WTC11 (cell line): Measurements from ENCODE around the gene EPB41L4B. TPM values are rescaled to one million over a fixed set of nuclear protein-coding genes. Genes with fewer than 3 reads are reported as not detected.

Experiments used
- ATAC-seq: fragments of 200-7000 bp; cut with Tn5 transposase; 2 replicates; pipeline ENCODE4 v1.10.0; 2021; ENCODE audit warnings: mild to moderate bottlenecking, moderate library complexity
- CTCF ChIA-PET: fragments of 300-600 bp; sonication (Branson Sonifier 250); formaldehyde crosslinking; loops from one replicate; lab custom pipeline; 2021; ENCODE audit warnings: antibody characterized with exemption; lab: Charles Lee
- POLR2A ChIA-PET: fragments of 350-600 bp; sonication (Branson Sonifier 250); formaldehyde crosslinking; loops from one replicate; lab custom pipeline; 2021; ENCODE audit warnings: antibody characterized with exemption; lab: Charles Lee
- DNase-seq: peaks from one replicate; pipeline ENCODE4 v3.0.0; 2021; ENCODE audit warnings: low spot score
- H3K27ac Mint-ChIP-seq: 2 replicates; pipeline ENCODE4 v1.8.0; 2021; ENCODE audit warnings: mixed read lengths
- H3K27me3 Mint-ChIP-seq: 2 replicates; pipeline ENCODE4 v1.8.0; 2021; ENCODE audit warnings: low read depth, mild to moderate bottlenecking, moderate library complexity, mixed read lengths
- H3K36me3 Mint-ChIP-seq: 2 replicates; pipeline ENCODE4 v1.8.0; 2021; ENCODE audit warnings: mixed read lengths
- H3K4me1 Mint-ChIP-seq: 2 replicates; pipeline ENCODE4 v1.8.0; 2022; ENCODE audit warnings: mixed read lengths
- H3K4me3 Mint-ChIP-seq: 2 replicates; pipeline ENCODE4 v1.8.0; 2021; ENCODE audit warnings: mild to moderate bottlenecking, moderate library complexity, mixed read lengths
- H3K9me3 Mint-ChIP-seq: 2 replicates; pipeline ENCODE4 v1.8.0; 2021; ENCODE audit warnings: mixed read lengths
- ATF1 ChIP-seq: sonication (generic); formaldehyde crosslinking; IDR thresholded peaks from 2 replicates; pipeline ENCODE4 v1.8.1; 2023; ENCODE audit warnings: mild to moderate bottlenecking, moderate library complexity, missing genetic modification reagents
- CBFB ChIP-seq: sonication (generic); formaldehyde crosslinking; IDR thresholded peaks from 2 replicates; pipeline ENCODE4 v1.8.1; 2022; ENCODE audit warnings: mild to moderate bottlenecking, low read depth, missing genetic modification reagents
- CREB1 ChIP-seq: sonication (generic); formaldehyde crosslinking; IDR thresholded peaks from 2 replicates; pipeline ENCODE4 v1.8.0; 2023; ENCODE audit warnings: mild to moderate bottlenecking, missing genetic modification reagents
- CTCF ChIP-seq: fragments of 200-600 bp; IDR thresholded peaks from 2 replicates; pipeline ENCODE4 v1.8.0; 2022; ENCODE audit warnings: antibody characterized with exemption
- E2F5 ChIP-seq: sonication (generic); formaldehyde crosslinking; IDR thresholded peaks from 2 replicates; pipeline ENCODE4 v1.8.1; 2022; ENCODE audit warnings: mild to moderate bottlenecking, moderate library complexity, missing genetic modification reagents
- ELF4 ChIP-seq: sonication (generic); formaldehyde crosslinking; IDR thresholded peaks from 2 replicates; pipeline ENCODE4 v1.8.1; 2022; ENCODE audit warnings: low read depth, mild to moderate bottlenecking, moderate library complexity, missing genetic modification reagents
- EMX1 ChIP-seq: fragments of 250-450 bp; sonication (Bioruptor Pico); IDR thresholded peaks from 2 replicates; pipeline ENCODE4 v1.8.0; 2021; ENCODE audit warnings: mild to moderate bottlenecking
- ESRRA ChIP-seq: sonication (generic); formaldehyde crosslinking; IDR thresholded peaks from 2 replicates; pipeline ENCODE4 v1.8.1; 2022; ENCODE audit warnings: mild to moderate bottlenecking, missing genetic modification reagents, borderline replicate concordance
- ETV6 ChIP-seq: sonication (generic); formaldehyde crosslinking; IDR thresholded peaks from 2 replicates; pipeline ENCODE4 v1.8.1; 2022; ENCODE audit warnings: mild to moderate bottlenecking, missing genetic modification reagents
- FOXJ3 ChIP-seq: sonication (generic); formaldehyde crosslinking; IDR thresholded peaks from 2 replicates; pipeline ENCODE4 v1.9.0; 2021; ENCODE audit warnings: missing genetic modification reagents, mild to moderate bottlenecking, borderline replicate concordance
- GTF2I ChIP-seq: fragments of 250-450 bp; sonication (Bioruptor Pico); conservative IDR thresholded peaks from 2 replicates; pipeline ENCODE4 v1.4.0; 2021; ENCODE audit warnings: mild to moderate bottlenecking
- JAZF1 ChIP-seq: fragments of 250-450 bp; sonication (Bioruptor Pico); IDR thresholded peaks from 2 replicates; pipeline ENCODE4 v1.9.0; 2021; ENCODE audit warnings: moderate library complexity, mild to moderate bottlenecking, inconsistent platforms
- JUN ChIP-seq: sonication (generic); formaldehyde crosslinking; IDR thresholded peaks from 2 replicates; pipeline ENCODE4 v1.8.0; 2023; ENCODE audit warnings: mild to moderate bottlenecking, missing genetic modification reagents
- MYBL2 ChIP-seq: sonication (generic); formaldehyde crosslinking; IDR thresholded peaks from 2 replicates; pipeline ENCODE4 v1.8.1; 2023; ENCODE audit warnings: mild to moderate bottlenecking, moderate library complexity, missing genetic modification reagents
- NFE2L1 ChIP-seq: sonication (generic); formaldehyde crosslinking; IDR thresholded peaks from 2 replicates; pipeline ENCODE4 v1.8.1; 2023; ENCODE audit warnings: missing genetic modification reagents
- NFYB ChIP-seq: sonication (generic); formaldehyde crosslinking; conservative IDR thresholded peaks from 2 replicates; pipeline ENCODE4 v1.8.0; 2022; ENCODE audit warnings: low read depth, missing genetic modification reagents
- NR3C1 ChIP-seq: sonication (generic); formaldehyde crosslinking; conservative IDR thresholded peaks from 2 replicates; pipeline ENCODE4 v1.8.1; 2023; ENCODE audit warnings: low read depth, mild to moderate bottlenecking, missing genetic modification reagents
- OVOL2 ChIP-seq: fragments of 250-450 bp; sonication (Bioruptor Pico); IDR thresholded peaks from 2 replicates; pipeline ENCODE4 v1.9.0; 2021; ENCODE audit warnings: mild to moderate bottlenecking, borderline replicate concordance
- PRRX2 ChIP-seq: fragments of 250-450 bp; sonication (Bioruptor Pico); IDR thresholded peaks from 2 replicates; pipeline ENCODE4 v1.8.0; 2021; ENCODE audit warnings: mild to moderate bottlenecking
- RORB ChIP-seq: fragments of 250-450 bp; sonication (Bioruptor Pico); IDR thresholded peaks from 2 replicates; pipeline ENCODE4 v1.9.0; 2021; ENCODE audit warnings: mild to moderate bottlenecking
- SOX15 ChIP-seq: fragments of 250-450 bp; sonication (Bioruptor Pico); IDR thresholded peaks from 2 replicates; pipeline ENCODE4 v1.9.0; 2021; ENCODE audit warnings: mild to moderate bottlenecking
- SP1 ChIP-seq: sonication (generic); formaldehyde crosslinking; conservative IDR thresholded peaks from 2 replicates; pipeline ENCODE4 v1.8.1; 2022; ENCODE audit warnings: missing genetic modification reagents
- TEAD1 ChIP-seq: sonication (generic); formaldehyde crosslinking; IDR thresholded peaks from 2 replicates; pipeline ENCODE4 v1.8.0; 2022; ENCODE audit warnings: mild to moderate bottlenecking, missing genetic modification reagents
- TEAD4 ChIP-seq: sonication (generic); formaldehyde crosslinking; IDR thresholded peaks from 2 replicates; pipeline ENCODE4 v1.8.0; 2022; ENCODE audit warnings: mild to moderate bottlenecking, missing genetic modification reagents
- ZNF232 ChIP-seq: sonication (generic); formaldehyde crosslinking; IDR thresholded peaks from 2 replicates; pipeline ENCODE4 v1.8.0; 2022; ENCODE audit warnings: mild to moderate bottlenecking, missing genetic modification reagents
- ZNF416 ChIP-seq: fragments of 250-450 bp; sonication (Bioruptor Pico); IDR thresholded peaks from 2 replicates; pipeline ENCODE4 v1.9.0; 2021; ENCODE audit warnings: mild to moderate bottlenecking, inconsistent platforms
- ZNF512 ChIP-seq: sonication (generic); formaldehyde crosslinking; IDR thresholded peaks from 2 replicates; pipeline ENCODE4 v1.8.1; 2022; ENCODE audit warnings: missing genetic modification reagents, borderline replicate concordance
- ZNF671 ChIP-seq: fragments of 250-450 bp; sonication (Bioruptor Pico); IDR thresholded peaks from 2 replicates; pipeline ENCODE4 v1.8.0; 2021; ENCODE audit warnings: mild to moderate bottlenecking
- total RNA-seq: library from RNA; stranded (reverse); gene quantifications from 3 replicates; pipeline ENCODE4 v1.2.3, GENCODE V29; 2021
- TF ChIP-seq, protein P1 (sequence below): sonication (generic); formaldehyde crosslinking; IDR thresholded peaks from 2 replicates; pipeline ENCODE4 v1.8.1; 2023; ENCODE audit warnings: mild to moderate bottlenecking, missing genetic modification reagents, moderate library complexity

Gene EPB41L4B
- total RNA-seq, 1 experiment from 2014 or later: 20.0 TPM

DNA sequence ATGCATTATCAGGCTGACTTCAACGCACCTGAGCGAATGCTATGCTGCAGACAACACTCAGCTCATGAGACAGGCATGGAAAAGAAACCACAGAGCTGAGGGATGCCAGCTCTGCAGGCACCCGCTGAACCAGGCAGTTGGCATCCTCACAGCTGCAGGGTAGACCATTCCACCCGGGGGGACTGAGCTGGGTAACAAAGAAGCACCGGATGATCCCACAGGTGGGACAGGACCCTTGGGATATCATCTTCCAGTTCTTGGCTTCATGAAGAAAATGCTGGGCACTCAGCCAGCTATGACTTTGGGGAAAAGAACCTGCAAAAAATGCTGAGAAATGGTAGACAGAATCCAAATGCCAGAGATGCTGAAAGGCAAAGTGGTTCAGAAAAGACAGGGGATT is 9.6 kb downstream of the EPB41L4B start:
- peaks cover 76% of the 10 kb centered on the region for H3K4me1 Mint-ChIP-seq
- H3K4me3 Mint-ChIP-seq: no peak overlapping the region
- no peak for TF ChIP-seq ATF1
- TF ChIP-seq E2F5: no peak
- TF ChIP-seq OVOL2 (CRISPR knock-in tag): no peak
- no peak for TF ChIP-seq RORB
- TF ChIP-seq JAZF1 (CRISPR knock-in tag): no peak
- H3K9me3 Mint-ChIP-seq: no peaks in the 10 kb centered on the region
- H3K27ac Mint-ChIP-seq: peak overlapping the region; percentile 30; the same call in 1 of the 2 replicates
- DNase-seq (no peak), ATAC-seq (no peak)
- no peaks in the 10 kb centered on the region for H3K27me3 Mint-ChIP-seq
- peaks cover 4% of the 10 kb centered on the region for H3K36me3 Mint-ChIP-seq
- ChIA-PET POLR2A (no interaction called here), CTCF (interaction anchor here (1.0 kb wide), 1 partner anchor 128 kb away, joined by 4 read pairs; no protein-coding TSS in a partner anchor)

DNA sequence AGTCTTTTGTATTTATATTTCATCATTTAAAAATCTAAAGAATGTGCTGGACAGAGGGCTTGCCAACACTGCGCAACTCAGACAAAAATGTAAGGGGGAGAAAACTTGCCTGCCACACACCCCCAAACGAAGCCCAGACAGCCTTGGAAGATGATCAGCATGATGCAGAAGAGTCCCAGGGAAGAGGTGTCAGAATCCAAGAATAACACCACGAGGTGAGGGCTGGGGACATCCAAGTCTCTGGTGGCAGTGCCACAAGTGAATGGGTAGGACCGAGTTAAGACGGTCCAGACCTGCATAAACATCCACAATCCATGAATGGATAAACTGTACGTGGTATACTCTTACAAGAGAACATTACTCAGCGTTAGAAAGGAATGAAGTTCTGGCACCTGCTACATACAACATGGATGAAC is 10.4 kb downstream of the EPB41L4B start:
- peaks cover 4% of the 10 kb centered on the region for H3K36me3 Mint-ChIP-seq
- no peaks in the 10 kb centered on the region for H3K9me3 Mint-ChIP-seq
- peaks cover 68% of the 10 kb centered on the region for H3K4me1 Mint-ChIP-seq
- no peak for DNase-seq
- ATAC-seq: no peak
- TF ChIP-seq JUN (CRISPR knock-in tag) (no peak), OVOL2 (CRISPR knock-in tag) (no peak), ELF4 (CRISPR knock-in tag) (no peak), FOXJ3 (CRISPR knock-in tag) (no peak), ZNF671 (CRISPR knock-in tag) (no peak), SOX15 (CRISPR knock-in tag) (no peak), SP1 (CRISPR knock-in tag) (no peak), TEAD1 (CRISPR knock-in tag) (no peak), ESRRA (CRISPR knock-in tag) (no peak), NR3C1 (CRISPR knock-in tag) (no peak), GTF2I (no peak), ETV6 (CRISPR knock-in tag) (no peak), PRRX2 (no peak), MYBL2 (CRISPR knock-in tag) (no peak), NFYB (CRISPR knock-in tag) (no peak), NFE2L1 (CRISPR knock-in tag) (no peak), CREB1 (CRISPR knock-in tag) (no peak), ZNF416 (CRISPR knock-in tag) (no peak)
- TF ChIP-seq, protein P1, sequence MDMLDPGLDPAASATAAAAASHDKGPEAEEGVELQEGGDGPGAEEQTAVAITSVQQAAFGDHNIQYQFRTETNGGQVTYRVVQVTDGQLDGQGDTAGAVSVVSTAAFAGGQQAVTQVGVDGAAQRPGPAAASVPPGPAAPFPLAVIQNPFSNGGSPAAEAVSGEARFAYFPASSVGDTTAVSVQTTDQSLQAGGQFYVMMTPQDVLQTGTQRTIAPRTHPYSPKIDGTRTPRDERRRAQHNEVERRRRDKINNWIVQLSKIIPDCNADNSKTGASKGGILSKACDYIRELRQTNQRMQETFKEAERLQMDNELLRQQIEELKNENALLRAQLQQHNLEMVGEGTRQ: no peak
- TF ChIP-seq, all 79 proteins: peak for 0
- CTCF ChIA-PET: interaction anchor here (1.0 kb wide), 1 partner anchor 127 kb away, joined by 4 read pairs; no protein-coding TSS in a partner anchor
- no peaks in the 10 kb centered on the region for H3K27me3 Mint-ChIP-seq
- POLR2A ChIA-PET: no interaction called here
- H3K4me3 Mint-ChIP-seq: no peak overlapping the region
- no peak overlapping the region for H3K27ac Mint-ChIP-seq

- ATAC-seq (no peak), DNase-seq (no peak)
- Mint-ChIP-seq H3K36me3 (peaks cover 4% of the 10 kb centered on the region), H3K4me1 (peaks cover 56% of the 10 kb centered on the region), H3K27ac (peak overlapping the region; percentile 14; the same call in 1 of the 2 replicates), H3K4me3 (no peak overlapping the region), H3K27me3 (no peaks in the 10 kb centered on the region), H3K9me3 (no peaks in the 10 kb centered on the region)
- POLR2A ChIA-PET: no interaction called here
- CTCF ChIA-PET: interaction anchor here (1.3 kb wide), 1 partner anchor 10 kb away, joined by 5 read pairs; no protein-coding TSS in a partner anchor
- no peak for TF ChIP-seq TEAD1 (CRISPR knock-in tag)
- no peak for TF ChIP-seq JUN (CRISPR knock-in tag)
- TF ChIP-seq TEAD4: no peak
- TF ChIP-seq CBFB (CRISPR knock-in tag): no peak
- no peak for TF ChIP-seq NR3C1 (CRISPR knock-in tag)
- no peak for TF ChIP-seq EMX1 (CRISPR knock-in tag)
- TF ChIP-seq ATF1: no peak
- no peak for TF ChIP-seq NFYB (CRISPR knock-in tag)
- TF ChIP-seq ZNF671 (CRISPR knock-in tag): no peak
- no peak for TF ChIP-seq ZNF512
- no peak for TF ChIP-seq ETV6 (CRISPR knock-in tag)
- TF ChIP-seq MYBL2 (CRISPR knock-in tag): no peak
- TF ChIP-seq ZNF232: no peak
- TF ChIP-seq CTCF: no peak
Measured at GRCh38 chr9:109309282-109309681, 11.6 kb downstream of the EPB41L4B start.
